Measurements from ENCODE around the gene SIRT2. TPM values are rescaled to one million over a fixed set of nuclear protein-coding genes. Genes with fewer than 3 reads are reported as not detected.
"Not testable (repeated sequence)": the region's sequence is repeated elsewhere in the genome, so short reads cannot be mapped to it uniquely, and the experiment has no call there.

The SIRT2 gene
- total RNA-seq, 3 donors from 2014 or later, result 61.8 to 92.3 (median 88.2) TPM

GRCh38 chr19:38831142-38831605 is 68.2 kb downstream of the SIRT2 start:
- peaks cover 3 to 10% of the 10 kb centered on the region in 2 donors for H3K4me1 ChIP-seq
- H3K9me3 ChIP-seq, result no peaks in the 10 kb centered on the region
- H3K27me3 ChIP-seq, result no peaks in the 10 kb centered on the region
- intact Hi-C loops (cut with DNase I; ENCODE audit: low total_unique reads), result no loop called here
- no peaks in the 10 kb centered on the region for H3K36me3 ChIP-seq
- peak overlapping the region; percentile 92 to 96 for H3K27ac ChIP-seq
- peak; percentile 83 to 89 for DNase-seq (ENCODE audit: low spot score in 2 of 2)
- no peak for TF ChIP-seq CTCF (IDR thresholded peaks at IDR 0.05)
- no peak for TF ChIP-seq POLR2A (IDR thresholded peaks at IDR 0.05)
- no peak for TF ChIP-seq POLR2AphosphoS5 (IDR thresholded peaks at IDR 0.05)
- H3K4me3 ChIP-seq, result peak overlapping the region; percentile 62 to 77 (median 68)

GRCh38 chr19:38830039-38830733 is 69.2 kb downstream of the SIRT2 start:
- peak overlapping the region; percentile 92 to 96 for H3K27ac ChIP-seq

GRCh38 chr19:38829203-38829602 is 70.2 kb downstream of the SIRT2 start:
- intact Hi-C loops (cut with DNase I; ENCODE audit: low total_unique reads); H3K36me3 ChIP-seq; H3K27me3 ChIP-seq; H3K27ac ChIP-seq; DNase-seq (ENCODE audit: low spot score in 2 of 2); H3K4me3 ChIP-seq; H3K9me3 ChIP-seq: not testable (repeated sequence)
- peaks cover 3 to 10% of the 10 kb centered on the region in 2 donors for H3K4me1 ChIP-seq

More at GRCh38 chr19:38830039-38830733, 69.2 kb downstream of the SIRT2 start:
- Histone ChIP-seq H3K9me3 (no peaks in the 10 kb centered on the region), H3K36me3 (no peaks in the 10 kb centered on the region), H3K4me1 (peaks cover 3 to 10% of the 10 kb centered on the region in 2 donors), H3K27me3 (no peaks in the 10 kb centered on the region), H3K4me3 (peak overlapping the region in 2 of 3 donors; percentile 68 to 77)
- no peak for DNase-seq (ENCODE audit: low spot score in 2 of 2)
- TF ChIP-seq POLR2A (IDR thresholded peaks at IDR 0.05) (no peak), POLR2AphosphoS5 (IDR thresholded peaks at IDR 0.05) (no peak), CTCF (IDR thresholded peaks at IDR 0.05) (no peak)
- intact Hi-C loops (cut with DNase I; ENCODE audit: low total_unique reads), result no loop called here

Other genes with a start within 250 kb of the SIRT2 start
- gene CAPN12, start 155.1 kb downstream of the SIRT2 start, total RNA-seq, result 1 to 10 TPM in 2 of 3 donors, under 1 TPM in 1; 0.16 to 9.2 (median 4.1) TPM
- 1 to 10 TPM in 1 of 3 donors, not detected in 2; 1.5 TPM for gene LGALS7, start 126.1 kb downstream of the SIRT2 start, total RNA-seq
- 10 to 100 TPM in 1 of 3 donors, 1 to 10 TPM in 1, not detected in 1; 5.9 to 23.6 TPM for gene LGALS7B, start 110.4 kb downstream of the SIRT2 start, total RNA-seq
- gene LGALS4, start 86.7 kb downstream of the SIRT2 start, total RNA-seq, result 10 to 100 TPM in 1 of 3 donors, under 1 TPM in 2; 0.80 to 16.4 (median 0.88) TPM
- 100 to 1,000 TPM in 1 of 3 donors, 10 to 100 TPM in 2; 85.8 to 113 (median 93.8) TPM for gene ECH1, start 67.8 kb downstream of the SIRT2 start, total RNA-seq
- 100 to 1,000 TPM; 164 to 193 (median 168) TPM for gene HNRNPL, start 49.6 kb downstream of the SIRT2 start, total RNA-seq
- 10 to 100 TPM in 2 of 3 donors, 1 to 10 TPM in 1; 4.5 to 13.0 (median 12.8) TPM for gene RINL, start 21.3 kb downstream of the SIRT2 start, total RNA-seq
- gene NFKBIB, start 351 bp upstream of the SIRT2 start, total RNA-seq, result 10 to 100 TPM; 15.7 to 29.2 (median 19.6) TPM
- under 1 TPM in 2 of 3 donors, not detected in 1; 0.64 to 0.88 TPM for gene CCER2, start 12.6 kb upstream of the SIRT2 start, total RNA-seq
- gene SARS2, start 31.1 kb upstream of the SIRT2 start, total RNA-seq, result 10 to 100 TPM; 10.9 to 22.6 (median 18.9) TPM
- 10 to 100 TPM; 27.5 to 41.0 (median 29.3) TPM for gene MRPS12, start 31.3 kb upstream of the SIRT2 start, total RNA-seq
- 10 to 100 TPM; 14.2 to 67.2 (median 28.5) TPM for gene FBXO17, start 76.1 kb upstream of the SIRT2 start, total RNA-seq
- 1 to 10 TPM; 2.6 to 7.2 (median 5.1) TPM for gene FBXO27, start 132.9 kb upstream of the SIRT2 start, total RNA-seq
- gene ACP7, start 184.8 kb upstream of the SIRT2 start, total RNA-seq, result not detected
- 10 to 100 TPM in 2 of 3 donors, 1 to 10 TPM in 1; 3.5 to 12.0 (median 10.2) TPM for gene PAK4, start 226.2 kb upstream of the SIRT2 start, total RNA-seq

All from breast epithelium (tissue), 4 donors.